Activated CD4-positive, alpha-beta T cell treated with anti-CD3 and anti-CD28 coated beads, Interleukin-2, amount 10 ng/mL, durations not matched to agents 24 days and 14 days (primary cell): ENCODE data around the gene NUMBL. TPM values are rescaled to one million over a fixed set of nuclear protein-coding genes. Genes with fewer than 3 reads are reported as not detected.

Experiments used
- DNase-seq: peaks from one replicate; pipeline ENCODE4 v3.0.0; 2022
- H3K27ac Mint-ChIP-seq: one replicate; pipeline ENCODE4 v1.8.0; 2022; ENCODE audit warnings: mild to moderate bottlenecking, mixed read lengths
- H3K27me3 Mint-ChIP-seq: one replicate; pipeline ENCODE4 v1.8.0; 2022; ENCODE audit warnings: mixed read lengths
- H3K36me3 Mint-ChIP-seq: one replicate; pipeline ENCODE4 v1.8.0; 2022; ENCODE audit warnings: low read depth, mild to moderate bottlenecking, mixed read lengths
- H3K4me1 Mint-ChIP-seq: one replicate; pipeline ENCODE4 v1.8.0; 2021; ENCODE audit warnings: mixed read lengths
- H3K4me3 Mint-ChIP-seq: one replicate; pipeline ENCODE4 v1.8.0; 2022; ENCODE audit warnings: mild to moderate bottlenecking, moderate library complexity, mixed read lengths
- H3K9me3 Mint-ChIP-seq: one replicate; pipeline ENCODE4 v1.8.0; 2021; ENCODE audit warnings: mixed read lengths
- intact Hi-C: fragments of 100-400 bp; cut with micrococcal nuclease; formaldehyde crosslinking; loops from one replicate; pipeline ENCODE4 v1.15.1; 2023
- total RNA-seq: library from RNA; stranded (reverse); gene quantifications from 2 replicates; pipeline ENCODE4 v1.2.3, GENCODE V29; 2022

Gene NUMBL
- total RNA-seq, 1 donor from 2014 or later: 18.9 TPM

DNA sequence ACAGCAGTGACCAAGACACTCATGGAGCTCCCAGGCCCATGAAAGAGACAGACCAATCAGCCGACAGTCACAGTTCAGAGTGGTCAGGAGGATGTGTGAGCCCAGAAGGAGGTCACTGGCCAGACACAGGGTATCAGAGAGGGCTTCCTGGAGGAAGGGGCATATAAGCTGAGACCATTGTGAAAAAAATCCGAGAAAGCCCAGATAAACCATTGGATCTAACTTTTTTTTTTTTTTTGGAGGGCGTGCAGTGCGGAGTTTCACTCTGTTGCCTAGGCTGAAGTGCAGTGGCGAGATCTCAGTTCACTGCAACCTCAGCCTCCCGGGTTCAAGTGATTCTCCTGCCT, 30.7 kb upstream of the NUMBL start:
- Mint-ChIP-seq H3K4me3 (peak overlapping the region; percentile 90), H3K27ac (peak overlapping the region; percentile 35), H3K36me3 (peaks cover 47% of the 10 kb centered on the region), H3K4me1 (peaks cover 52% of the 10 kb centered on the region), H3K27me3 (no peaks in the 10 kb centered on the region), H3K9me3 (no peaks in the 10 kb centered on the region)
- intact Hi-C loops: no loop called here
- no peak for DNase-seq

DNA sequence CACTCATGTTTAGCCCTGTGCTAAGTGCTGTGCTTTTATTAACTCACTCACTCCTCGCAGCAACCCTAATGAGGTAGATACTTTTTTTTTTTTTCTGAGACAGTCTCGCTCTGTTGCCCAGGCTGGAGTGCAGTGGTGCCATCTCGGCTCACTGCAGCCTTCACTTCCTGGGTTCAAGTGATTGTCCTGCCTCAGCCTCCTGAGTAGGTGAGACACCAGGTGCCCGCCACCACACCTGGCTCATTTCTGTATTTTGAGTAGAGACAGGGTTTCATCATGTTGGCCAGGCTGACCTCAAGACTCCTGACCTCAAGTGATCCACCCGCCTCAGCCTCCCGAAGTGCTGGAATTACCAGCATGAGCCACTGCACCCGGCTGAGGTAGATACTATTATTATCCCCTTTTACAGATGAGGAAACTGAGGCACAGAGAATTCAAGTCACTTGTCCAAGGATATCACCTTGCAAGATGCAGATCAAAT, 29.0 kb upstream of the NUMBL start:
- DNase-seq: no peak
- peaks cover 57% of the 10 kb centered on the region for H3K4me1 Mint-ChIP-seq
- peak overlapping the region; percentile 90 for H3K4me3 Mint-ChIP-seq
- peaks cover 36% of the 10 kb centered on the region for H3K36me3 Mint-ChIP-seq
- peak overlapping the region; percentile 37 for H3K27ac Mint-ChIP-seq
- no peaks in the 10 kb centered on the region for H3K27me3 Mint-ChIP-seq
- intact Hi-C loops: loop anchor here (5.0 to 10.0 kb wide), 2 partner anchors 105 to 297 kb away; no protein-coding TSS in a partner anchor
- H3K9me3 Mint-ChIP-seq: no peaks in the 10 kb centered on the region

DNA sequence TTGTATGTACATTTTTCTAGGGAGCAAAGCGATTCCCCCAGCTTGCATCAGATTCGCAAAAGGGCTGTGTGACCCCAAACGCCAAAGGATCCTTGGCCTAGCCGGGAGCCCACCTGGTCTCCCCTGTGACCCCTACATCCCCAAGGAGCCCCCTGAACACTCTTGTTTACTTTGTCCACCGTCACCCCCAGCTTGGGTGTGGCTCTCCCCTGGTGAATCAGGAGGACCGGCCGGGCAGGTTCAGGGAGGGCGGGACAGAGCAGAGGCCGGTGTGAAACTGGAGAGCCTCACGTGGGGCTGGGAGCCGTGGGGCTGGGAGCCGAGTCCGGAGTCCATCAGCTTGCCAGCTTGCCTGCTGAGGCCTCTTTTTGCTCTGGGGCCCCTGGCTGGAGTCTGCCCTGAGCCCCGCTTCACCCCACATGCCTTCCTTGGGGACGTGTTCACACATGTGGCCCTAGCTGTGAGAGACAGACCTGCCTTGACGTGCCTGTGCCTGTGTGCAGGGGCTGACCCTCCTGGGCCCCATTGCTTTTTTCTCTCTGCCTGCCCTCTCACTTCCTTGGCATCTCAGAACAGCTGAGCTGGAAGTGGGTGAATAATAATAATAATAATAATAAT, 28.4 kb upstream of the NUMBL start:
- H3K4me3 Mint-ChIP-seq: peak overlapping the region; percentile 90
- peak overlapping the region; percentile 89 for H3K27ac Mint-ChIP-seq
- H3K36me3 Mint-ChIP-seq: peaks cover 31% of the 10 kb centered on the region
- intact Hi-C loops: loop anchor here (5.0 to 10.0 kb wide), 2 partner anchors 104 to 297 kb away; no protein-coding TSS in a partner anchor
- DNase-seq: peak; percentile 65
- no peaks in the 10 kb centered on the region for H3K27me3 Mint-ChIP-seq
- H3K4me1 Mint-ChIP-seq: peaks cover 57% of the 10 kb centered on the region
- H3K9me3 Mint-ChIP-seq: no peaks in the 10 kb centered on the region

DNA sequence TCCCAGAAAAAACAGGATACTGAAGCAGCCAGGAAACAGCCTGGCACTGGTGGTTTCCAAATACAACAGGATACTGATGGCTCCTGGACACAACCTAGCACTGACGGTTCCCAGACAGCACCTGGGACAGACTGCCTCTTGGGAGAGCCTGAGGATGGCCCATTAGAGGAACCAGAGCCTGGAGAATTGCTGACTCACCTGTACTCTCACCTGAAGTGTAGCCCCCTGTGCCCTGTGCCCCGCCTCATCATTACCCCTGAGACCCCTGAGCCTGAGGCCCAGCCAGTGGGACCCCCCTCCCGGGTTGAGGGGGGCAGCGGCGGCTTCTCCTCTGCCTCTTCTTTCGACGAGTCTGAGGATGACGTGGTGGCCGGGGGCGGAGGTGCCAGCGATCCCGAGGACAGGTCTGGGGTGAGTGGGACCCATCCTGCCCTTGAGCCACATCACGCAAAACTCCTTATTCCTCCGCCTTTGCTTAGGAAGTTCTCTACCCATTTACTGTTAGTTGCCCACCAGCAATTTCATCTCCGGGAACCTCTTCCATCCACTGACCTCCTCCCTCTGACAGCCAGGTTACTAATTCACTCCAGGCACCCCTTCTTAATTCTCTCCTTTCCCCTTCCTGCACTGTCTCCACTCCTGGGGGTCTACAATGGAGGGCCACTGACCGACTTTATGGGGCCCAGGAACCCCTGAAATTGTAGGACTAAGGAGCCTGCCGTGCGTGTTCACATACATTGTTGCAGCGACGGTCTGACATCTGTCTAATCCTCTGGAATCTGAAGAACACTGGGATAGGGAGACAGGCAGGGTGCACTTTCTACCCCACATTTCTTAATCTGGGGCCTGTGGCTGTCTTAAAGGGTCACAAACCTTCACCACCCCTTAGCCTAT, 27.7 kb upstream of the NUMBL start:
- H3K4me1 Mint-ChIP-seq: peaks cover 57% of the 10 kb centered on the region
- intact Hi-C loops: loop anchor here (2.0 to 10.0 kb wide), 4 partner anchors 55 to 545 kb away; no protein-coding TSS in a partner anchor
- H3K36me3 Mint-ChIP-seq: peaks cover 26% of the 10 kb centered on the region
- peak overlapping the region; percentile 90 for H3K4me3 Mint-ChIP-seq
- peak overlapping the region; percentile 89 for H3K27ac Mint-ChIP-seq
- DNase-seq: peak; percentile 61
- no peaks in the 10 kb centered on the region for H3K9me3 Mint-ChIP-seq
- H3K27me3 Mint-ChIP-seq: no peaks in the 10 kb centered on the region

DNA sequence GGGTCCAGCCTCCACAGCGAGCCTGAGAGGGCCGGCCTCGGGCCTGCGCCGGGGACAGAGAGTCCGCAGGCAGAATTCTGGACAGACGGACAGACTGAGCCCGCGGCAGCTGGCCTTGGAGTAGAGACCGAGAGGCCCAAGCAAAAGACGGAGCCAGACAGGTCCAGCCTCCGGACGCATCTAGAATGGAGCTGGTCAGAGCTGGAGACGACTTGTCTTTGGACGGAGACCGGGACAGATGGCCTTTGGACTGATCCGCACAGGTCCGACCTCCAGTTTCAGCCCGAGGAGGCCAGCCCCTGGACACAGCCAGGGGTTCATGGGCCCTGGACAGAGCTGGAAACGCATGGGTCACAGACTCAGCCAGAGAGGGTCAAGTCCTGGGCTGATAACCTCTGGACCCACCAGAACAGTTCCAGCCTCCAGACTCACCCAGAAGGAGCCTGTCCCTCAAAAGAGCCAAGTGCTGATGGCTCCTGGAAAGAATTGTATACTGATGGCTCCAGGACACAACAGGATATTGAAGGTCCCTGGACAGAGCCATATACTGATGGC, 27.0 kb upstream of the NUMBL start:
- H3K36me3 Mint-ChIP-seq: peaks cover 26% of the 10 kb centered on the region
- H3K9me3 Mint-ChIP-seq: no peaks in the 10 kb centered on the region
- H3K27ac Mint-ChIP-seq: peak overlapping the region; percentile 70
- H3K4me3 Mint-ChIP-seq: peak overlapping the region; percentile 90
- intact Hi-C loops: loop anchor here (2.0 to 10.0 kb wide), 4 partner anchors 55 to 545 kb away; no protein-coding TSS in a partner anchor
- peaks cover 57% of the 10 kb centered on the region for H3K4me1 Mint-ChIP-seq
- DNase-seq: no peak
- no peaks in the 10 kb centered on the region for H3K27me3 Mint-ChIP-seq

DNA sequence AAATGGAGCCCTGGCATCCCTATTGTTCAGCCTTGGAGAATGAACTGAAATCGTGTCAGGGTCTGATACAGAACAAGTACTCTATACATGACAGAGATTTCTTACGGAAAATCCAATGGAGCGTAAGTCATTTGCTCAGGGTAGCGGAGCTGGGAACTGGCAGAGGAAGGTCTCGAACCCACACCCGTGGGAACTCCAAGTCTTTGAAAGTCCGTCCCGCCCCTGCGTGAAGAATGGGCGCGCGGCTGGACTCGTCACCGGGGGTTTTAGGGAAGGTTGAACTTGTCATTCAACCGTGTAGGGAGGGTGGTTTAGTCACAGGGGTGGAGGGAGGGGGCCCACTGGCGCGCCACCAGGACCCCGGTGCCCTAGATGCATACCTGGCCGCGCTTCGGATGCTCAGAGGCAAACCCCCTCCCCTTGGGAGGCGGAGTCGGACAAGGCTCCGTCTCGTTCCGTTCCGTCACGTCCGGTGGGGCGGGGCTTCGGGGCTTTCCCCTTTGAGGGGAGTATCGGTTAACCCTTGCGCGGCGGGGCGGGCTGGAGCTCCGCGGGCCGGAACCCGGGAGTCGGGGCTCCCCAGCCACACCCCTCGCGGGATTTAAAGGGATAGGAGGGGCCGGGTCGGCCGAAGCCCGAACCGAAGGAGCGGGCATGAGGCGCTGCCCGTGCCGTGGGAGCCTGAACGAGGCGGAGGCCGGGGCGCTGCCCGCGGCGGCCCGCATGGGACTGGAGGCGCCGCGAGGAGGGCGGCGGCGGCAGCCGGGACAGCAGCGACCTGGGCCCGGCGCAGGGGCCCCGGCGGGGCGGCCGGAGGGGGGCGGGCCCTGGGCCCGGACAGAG, 26.3 kb upstream of the NUMBL start, which contains the start of the genes COQ8B and ITPKC:
COQ8B (minus strand) TSS at position 405 of the 843 bp plus-strand sequence. CDS start 2,254 bp downstream, outside the sequence.
ITPKC (plus strand) TSS at position 631 of the 843 bp plus-strand sequence; CDS start at position 655, 24 bp downstream.
- DNase-seq: peak; percentile 100
- Mint-ChIP-seq H3K27ac (peak within 1 kb of the TSS; percentile 94), H3K9me3 (no peaks in the 10 kb centered on the region), H3K4me1 (peaks cover 52% of the 10 kb centered on the region), H3K4me3 (peak within 1 kb of the TSS; percentile 90), H3K27me3 (no peaks in the 10 kb centered on the region), H3K36me3 (peaks cover 22% of the 10 kb centered on the region)
- intact Hi-C loops: loop anchor here (1.0 to 10.0 kb wide), 7 partner anchors 34 to 546 kb away; partner anchors contain the start of genes ACTMAP and RAB4B

DNA sequence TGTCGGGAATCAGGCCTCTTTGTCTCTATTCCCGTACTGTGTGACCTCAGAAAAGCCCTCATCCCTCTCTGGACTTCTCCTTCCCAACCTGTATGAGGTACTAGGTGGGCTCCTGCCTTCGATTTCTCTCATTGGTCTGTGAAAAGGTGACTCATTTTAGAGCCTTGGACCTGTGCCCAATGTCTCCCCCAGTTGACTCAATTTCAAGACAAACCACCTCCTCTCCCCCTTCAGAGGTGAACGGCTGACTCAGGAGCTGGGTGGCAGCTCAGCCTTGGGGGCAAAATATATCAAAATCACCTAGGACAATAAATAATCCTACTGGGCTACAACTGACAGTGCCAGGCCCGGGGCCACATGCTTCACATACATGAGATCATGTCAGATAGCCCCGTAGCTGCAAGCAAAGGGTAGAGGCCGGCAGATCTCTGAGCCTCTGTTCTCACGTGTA, 25.6 kb upstream of the NUMBL start:
- DNase-seq: peak; percentile 79
- Mint-ChIP-seq H3K27me3 (no peaks in the 10 kb centered on the region), H3K4me1 (peaks cover 52% of the 10 kb centered on the region), H3K4me3 (peak overlapping the region; percentile 90), H3K9me3 (no peaks in the 10 kb centered on the region), H3K36me3 (peaks cover 27% of the 10 kb centered on the region), H3K27ac (peak overlapping the region; percentile 94)
- intact Hi-C loops: loop anchor here (1.0 to 10.0 kb wide), 7 partner anchors 34 to 547 kb away; partner anchors contain the start of genes ACTMAP and RAB4B

DNA sequence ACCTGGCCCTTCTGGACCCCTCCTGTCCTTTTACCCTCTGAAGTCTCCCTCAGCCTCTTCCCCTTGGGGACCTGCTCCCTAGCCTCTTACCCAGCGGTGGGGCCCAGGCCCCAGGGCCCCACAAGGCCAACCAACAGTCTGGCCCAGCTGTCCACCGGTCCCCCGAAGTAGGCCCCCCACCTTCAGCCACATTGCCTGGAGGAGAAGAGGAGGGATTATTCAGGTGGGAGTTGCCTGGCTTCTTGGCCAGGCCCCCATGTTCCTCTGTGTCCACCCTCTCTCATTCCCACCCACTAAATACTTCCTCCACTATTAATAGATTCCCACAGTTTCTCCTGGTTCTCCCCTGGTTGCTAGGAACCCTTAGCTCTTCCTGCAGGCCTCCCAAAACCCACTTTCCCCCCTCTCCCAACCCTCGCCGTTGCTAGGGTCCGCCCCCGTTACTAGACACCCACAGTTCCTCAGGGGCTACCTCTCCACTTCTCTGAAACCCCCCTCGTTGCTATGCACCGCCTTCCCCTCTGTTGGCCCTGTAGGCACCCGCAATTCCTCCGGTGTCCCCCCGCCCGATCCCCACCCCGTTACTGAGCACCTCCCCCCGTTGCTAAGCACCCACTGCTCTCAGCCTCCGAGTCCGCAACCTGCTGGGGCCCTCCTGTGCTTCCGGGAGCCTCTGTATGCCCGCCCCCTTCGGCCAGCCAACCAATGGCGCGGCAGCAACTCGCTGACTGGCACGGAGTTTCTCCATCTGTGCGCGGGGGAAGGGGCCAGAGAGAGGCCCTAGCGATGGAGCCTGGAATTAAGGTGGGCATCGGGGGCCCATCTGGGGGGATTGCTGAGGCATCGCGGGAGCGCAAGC, 24.2 kb upstream of the NUMBL start:
- H3K36me3 Mint-ChIP-seq: peaks cover 24% of the 10 kb centered on the region
- peak; percentile 98 for DNase-seq
- no peaks in the 10 kb centered on the region for H3K9me3 Mint-ChIP-seq
- intact Hi-C loops: loop anchor here (1.0 to 10.0 kb wide), 4 partner anchors 23 to 292 kb away; no protein-coding TSS in a partner anchor
- H3K4me1 Mint-ChIP-seq: peaks cover 38% of the 10 kb centered on the region
- peak overlapping the region; percentile 94 for H3K27ac Mint-ChIP-seq
- H3K4me3 Mint-ChIP-seq: peak overlapping the region; percentile 90
- no peaks in the 10 kb centered on the region for H3K27me3 Mint-ChIP-seq

DNA sequence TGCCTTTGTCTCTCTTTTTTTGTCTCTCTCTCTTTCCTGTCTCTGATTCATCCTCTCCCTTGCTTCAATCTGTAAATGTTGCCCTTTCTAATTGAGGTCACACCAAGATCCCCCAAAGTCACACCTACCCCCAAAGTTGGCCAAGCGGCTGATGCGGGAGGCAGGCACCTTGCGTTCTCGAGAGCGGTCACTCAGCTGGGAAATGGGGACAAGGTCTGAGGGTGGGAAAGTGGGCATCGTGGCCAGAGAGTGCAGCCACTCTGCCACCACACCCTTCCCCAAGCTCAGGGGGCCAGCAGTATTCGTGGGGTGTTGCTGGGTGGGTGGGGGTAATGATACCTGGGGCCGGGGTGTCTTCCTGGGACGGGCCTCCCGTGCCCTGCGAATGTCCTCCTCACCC, 23.5 kb upstream of the NUMBL start:
- intact Hi-C loops: loop anchor here (10.0 kb wide), 1 partner anchor 99 kb away; no protein-coding TSS in a partner anchor
- Mint-ChIP-seq H3K27me3 (no peaks in the 10 kb centered on the region), H3K4me3 (peak overlapping the region; percentile 90), H3K9me3 (no peaks in the 10 kb centered on the region), H3K36me3 (peaks cover 31% of the 10 kb centered on the region), H3K27ac (peak overlapping the region; percentile 73), H3K4me1 (peaks cover 38% of the 10 kb centered on the region)
- no peak for DNase-seq

DNA sequence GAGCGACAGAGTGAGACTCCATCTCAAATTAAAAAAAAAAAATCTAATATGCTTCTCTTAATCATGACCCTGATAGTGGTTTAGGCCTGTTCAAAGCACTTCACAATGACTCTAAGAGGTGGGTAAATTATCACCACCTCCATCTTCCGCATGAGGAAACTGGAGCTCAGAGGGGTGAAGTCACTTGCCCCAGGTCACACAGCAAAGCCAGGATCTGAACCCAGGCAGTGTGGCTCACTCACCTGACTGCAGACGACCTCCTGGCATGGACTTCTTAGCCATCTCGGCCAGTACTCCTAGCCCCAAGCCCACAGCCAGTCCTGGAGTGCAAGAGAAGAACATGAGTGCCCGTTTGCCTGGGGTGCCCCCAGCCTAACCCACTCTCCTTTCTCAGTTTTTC, 19.4 kb upstream of the NUMBL start:
- Mint-ChIP-seq H3K4me1 (peaks cover 16% of the 10 kb centered on the region), H3K4me3 (no peak overlapping the region), H3K36me3 (peaks cover 37% of the 10 kb centered on the region), H3K27me3 (no peaks in the 10 kb centered on the region), H3K27ac (no peak overlapping the region), H3K9me3 (no peaks in the 10 kb centered on the region)
- no peak for DNase-seq
- intact Hi-C loops: loop anchor here (10.0 kb wide), 1 partner anchor 95 kb away; no protein-coding TSS in a partner anchor

DNA sequence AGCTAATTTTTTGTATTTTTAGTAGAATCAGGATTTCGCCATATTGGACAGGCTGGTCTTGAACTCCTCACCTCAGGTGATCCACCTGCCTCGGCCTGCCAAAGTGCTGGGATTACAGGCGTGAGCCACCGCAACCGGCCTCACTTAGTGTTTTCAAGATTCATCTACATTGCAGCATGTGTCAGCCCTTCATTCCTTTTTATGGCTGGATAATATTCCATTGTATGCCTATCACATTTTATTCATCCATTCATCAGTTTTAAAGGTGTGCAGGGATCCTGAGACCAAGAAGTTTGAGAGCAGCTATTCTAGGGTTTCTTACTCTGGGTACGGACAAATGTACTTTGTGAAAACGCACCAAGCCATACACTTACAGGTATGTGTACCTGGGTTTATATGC, 17.2 kb upstream of the NUMBL start:
- peaks cover 45% of the 10 kb centered on the region for H3K36me3 Mint-ChIP-seq
- no peak for DNase-seq
- intact Hi-C loops: no loop called here
- no peaks in the 10 kb centered on the region for H3K27me3 Mint-ChIP-seq
- no peak overlapping the region for H3K4me3 Mint-ChIP-seq
- peaks cover 7% of the 10 kb centered on the region for H3K4me1 Mint-ChIP-seq
- H3K27ac Mint-ChIP-seq: no peak overlapping the region
- no peaks in the 10 kb centered on the region for H3K9me3 Mint-ChIP-seq
